GM23338 (cell line): ENCODE results near the gene HACD2. TPM values are rescaled to one million over a fixed set of nuclear protein-coding genes. Genes with fewer than 3 reads are reported as not detected.
A peak's percentile ranks its signal among the peaks of the same experiment; 100 is the strongest.

Experiments used
- ATAC-seq: fragments of 200-7000 bp; cut with Tn5 transposase; 3 replicates; pipeline ENCODE4 v1.9.1; 2020
- DNase-seq: peaks from one replicate; pipeline ENCODE4 v3.0.0-alpha.2; 2015; ENCODE audit warnings: low spot score
- H2AFZ ChIP-seq: fragments of 200-600 bp; sonication (generic); 2 replicates; pipeline ENCODE4 v1.8.0; 2016; ENCODE audit warnings: antibody characterized with exemption, mild to moderate bottlenecking, moderate library complexity
- H3F3A ChIP-seq: fragments of 200-600 bp; sonication (generic); replicated peaks from 2 replicates; pipeline ENCODE4 v1.8.0; 2017; ENCODE audit warnings: antibody characterized with exemption, mixed run types, low read depth
- H3K27ac ChIP-seq: fragments of 200-600 bp; sonication (generic); 2 replicates; pipeline ENCODE4 v1.6.1; 2016; ENCODE audit warnings: low read depth
- H3K27me3 ChIP-seq: fragments of 200-600 bp; sonication (generic); 2 replicates; pipeline ENCODE4 v1.8.0; 2016; ENCODE audit warnings: mild to moderate bottlenecking, mixed run types, moderate library complexity; ENCODE audit not compliant: insufficient read depth
- H3K36me3 ChIP-seq: fragments of 200-600 bp; sonication (generic); 2 replicates; pipeline ENCODE4 v1.8.0; 2016; ENCODE audit warnings: mild to moderate bottlenecking; ENCODE audit not compliant: insufficient read depth
- H3K4me1 ChIP-seq: fragments of 200-600 bp; sonication (generic); 2 replicates; pipeline ENCODE4 v1.8.0; 2016; ENCODE audit warnings: mild to moderate bottlenecking, moderate library complexity; ENCODE audit not compliant: insufficient read depth
- H3K4me2 ChIP-seq: fragments of 200-600 bp; sonication (generic); 2 replicates; pipeline ENCODE4 v1.7.1; 2017; ENCODE audit warnings: mixed run types
- H3K4me3 ChIP-seq: fragments of 200-600 bp; sonication (generic); 2 replicates; pipeline ENCODE4 v1.6.1; 2016; ENCODE audit warnings: mixed run types
- H3K79me2 ChIP-seq: fragments of 200-600 bp; sonication (generic); replicated peaks from 2 replicates; pipeline ENCODE4 v1.8.0; 2017; ENCODE audit warnings: mild to moderate bottlenecking; ENCODE audit not compliant: insufficient read depth
- H3K9me2 ChIP-seq: fragments of 200-600 bp; sonication (generic); 2 replicates; pipeline ENCODE4 v1.8.0; 2017; ENCODE audit not compliant: insufficient read depth
- H4K20me1 ChIP-seq: fragments of 200-600 bp; sonication (generic); replicated peaks from 2 replicates; pipeline ENCODE4 v1.8.0; 2017; ENCODE audit warnings: mild to moderate bottlenecking; ENCODE audit not compliant: insufficient read depth
- H3K27ac Mint-ChIP-seq: 2 replicates; pipeline ENCODE4 v1.8.0; 2020; ENCODE audit warnings: inconsistent platforms, mild to moderate bottlenecking, moderate library complexity, mixed read lengths
- H3K27me3 Mint-ChIP-seq: 3 replicates; pipeline ENCODE4 v1.8.0; 2022; ENCODE audit warnings: low read depth, mild to moderate bottlenecking, moderate library complexity, mixed read lengths, inconsistent platforms; ENCODE audit not compliant: insufficient read depth, poor library complexity
- H3K36me3 Mint-ChIP-seq: 3 replicates; pipeline ENCODE4 v1.8.0; 2021; ENCODE audit warnings: low read depth, mild to moderate bottlenecking, inconsistent platforms, moderate library complexity, mixed read lengths
- H3K4me1 Mint-ChIP-seq: 3 replicates; pipeline ENCODE4 v1.8.0; 2020; ENCODE audit warnings: mild to moderate bottlenecking, inconsistent platforms, mixed read lengths
- H3K4me3 Mint-ChIP-seq: 3 replicates; pipeline ENCODE4 v1.8.0; 2021; ENCODE audit warnings: moderate library complexity, mild to moderate bottlenecking, inconsistent platforms, mixed read lengths
- H3K9me3 Mint-ChIP-seq: 3 replicates; pipeline ENCODE4 v1.8.0; 2020; ENCODE audit warnings: moderate library complexity, mild to moderate bottlenecking, inconsistent platforms, mixed read lengths
- CREB1 ChIP-seq: fragments of 250-450 bp; sonication (Bioruptor Pico); IDR thresholded peaks from 2 replicates; pipeline ENCODE4 v1.5.0; 2020; ENCODE audit warnings: low read depth, mild to moderate bottlenecking, moderate library complexity
- EZH2 ChIP-seq: fragments of 200-600 bp; sonication (generic); IDR thresholded peaks from one replicate; pipeline ENCODE4 v1.8.0; 2017; ENCODE audit warnings: antibody characterized with exemption, mild to moderate bottlenecking, low read depth; ENCODE audit not compliant: unreplicated experiment
- EZH2phosphoT487 ChIP-seq: fragments of 200-600 bp; sonication (generic); IDR thresholded peaks from one replicate; pipeline ENCODE4 v1.8.1; 2018; ENCODE audit warnings: antibody characterized with exemption; ENCODE audit not compliant: unreplicated experiment
- JUNB ChIP-seq: IDR thresholded peaks from one replicate; pipeline ENCODE4 v1.6.1; 2016; ENCODE audit warnings: antibody characterized with exemption; ENCODE audit not compliant: unreplicated experiment
- NANOG ChIP-seq: IDR thresholded peaks from 2 replicates; pipeline ENCODE4 v1.6.1; 2016; ENCODE audit warnings: antibody characterized with exemption, borderline replicate concordance
- POLR2AphosphoS5 ChIP-seq: IDR thresholded peaks from 2 replicates; pipeline ENCODE4 v1.6.1; 2016; ENCODE audit warnings: antibody characterized with exemption, low read depth
- STAT1 ChIP-seq: IDR thresholded peaks from one replicate; pipeline ENCODE4 v1.6.1; 2016; ENCODE audit warnings: antibody characterized with exemption; ENCODE audit not compliant: unreplicated experiment
- ZNF114 ChIP-seq: fragments of 250-450 bp; sonication (Bioruptor Pico); IDR thresholded peaks from 2 replicates; pipeline ENCODE4 v1.5.0; 2020; ENCODE audit warnings: mild to moderate bottlenecking, moderate library complexity
- polyA plus RNA-seq: library from polyadenylated mRNA; unstranded; fragments of >200 nt; fragmentation: Nextera tagmentation; extraction: Ambion mirVana; gene quantifications from 2 replicates; pipeline ENCODE4 v1.2.1, GENCODE V29; 2016
- total RNA-seq: library from RNA; depleted of rRNA; stranded (reverse); fragments of >200 nt; shearing (Covaris generic); gene quantifications from 2 replicates; pipeline ENCODE4 v1.2.3, GENCODE V29; 2014
- TF ChIP-seq, protein P1 (sequence below), 2 experiments: fragments of 200-600 bp in 1 of 2; sonication (generic) in 1 of 2; conservative IDR thresholded peaks; 2 replicates each; pipeline versions ENCODE4 v1.5.1 to v1.6.1; 2016 to 2017; ENCODE audit warnings: antibody characterized with exemption in 2 of 2, low read depth in 2 of 2, mild to moderate bottlenecking in 2 of 2, moderate library complexity in 1 of 2
- TF ChIP-seq, protein P2 (sequence below): IDR thresholded peaks from 2 replicates; pipeline ENCODE4 v1.6.1; 2016; ENCODE audit warnings: antibody characterized with exemption
- TF ChIP-seq, protein P3 (sequence below): IDR thresholded peaks from one replicate; pipeline ENCODE4 v1.6.1; 2018; ENCODE audit warnings: antibody characterized with exemption; ENCODE audit not compliant: unreplicated experiment

HACD2 gene
- total and polyA plus RNA-seq, 2 experiments from 2014 or later: 13.4 to 31.5 TPM

DNA sequence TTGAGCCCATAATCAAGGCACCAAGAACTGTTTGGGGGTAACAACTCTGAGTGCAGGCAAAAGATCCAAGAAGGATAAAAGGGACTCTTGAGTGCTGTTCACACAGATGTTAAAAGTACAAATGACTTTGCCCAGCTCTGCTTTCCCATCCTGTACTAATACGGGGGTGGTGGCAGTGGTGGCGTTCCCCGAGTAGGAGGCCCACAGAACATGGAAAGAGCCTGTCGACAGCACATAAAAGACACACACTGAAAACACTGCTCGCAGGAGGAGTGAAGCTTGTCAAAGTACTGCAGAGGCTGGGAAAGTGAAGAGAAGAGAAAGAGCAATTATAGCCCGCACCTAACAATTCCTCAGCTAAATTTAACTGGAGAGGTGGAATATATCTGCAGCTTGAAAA, 40.9 kb downstream of the HACD2 start:
- no peak overlapping the region for H2AFZ ChIP-seq
- no peaks in the 10 kb centered on the region for H3F3A ChIP-seq
- DNase-seq (no peak), ATAC-seq (no peak)
- H3K27me3 ChIP-seq: no peaks in the 10 kb centered on the region
- no peak overlapping the region for H3K4me3 ChIP-seq
- H3K79me2 ChIP-seq: no peaks in the 10 kb centered on the region
- H3K36me3 Mint-ChIP-seq: no peaks in the 10 kb centered on the region
- no peaks in the 10 kb centered on the region for H3K4me1 ChIP-seq
- no peak overlapping the region; the same call in 1 of the 2 replicates for H3K27ac Mint-ChIP-seq
- H3K27me3 Mint-ChIP-seq: no peaks in the 10 kb centered on the region
- H3K27ac ChIP-seq: 0 out of 2 replicates have a peak overlapping the region, but pooled peaks have one; percentile 17
- H3K4me1 Mint-ChIP-seq: no peaks in the 10 kb centered on the region; the same call in 2 of the 3 replicates
- TF ChIP-seq CREB1 (CRISPR knock-in tag) (no peak), STAT1 (no peak), JUNB (no peak), NANOG (no peak), ZNF114 (CRISPR knock-in tag) (no peak), POLR2AphosphoS5 (no peak), EZH2 (no peak)
- TF ChIP-seq, protein P1, sequence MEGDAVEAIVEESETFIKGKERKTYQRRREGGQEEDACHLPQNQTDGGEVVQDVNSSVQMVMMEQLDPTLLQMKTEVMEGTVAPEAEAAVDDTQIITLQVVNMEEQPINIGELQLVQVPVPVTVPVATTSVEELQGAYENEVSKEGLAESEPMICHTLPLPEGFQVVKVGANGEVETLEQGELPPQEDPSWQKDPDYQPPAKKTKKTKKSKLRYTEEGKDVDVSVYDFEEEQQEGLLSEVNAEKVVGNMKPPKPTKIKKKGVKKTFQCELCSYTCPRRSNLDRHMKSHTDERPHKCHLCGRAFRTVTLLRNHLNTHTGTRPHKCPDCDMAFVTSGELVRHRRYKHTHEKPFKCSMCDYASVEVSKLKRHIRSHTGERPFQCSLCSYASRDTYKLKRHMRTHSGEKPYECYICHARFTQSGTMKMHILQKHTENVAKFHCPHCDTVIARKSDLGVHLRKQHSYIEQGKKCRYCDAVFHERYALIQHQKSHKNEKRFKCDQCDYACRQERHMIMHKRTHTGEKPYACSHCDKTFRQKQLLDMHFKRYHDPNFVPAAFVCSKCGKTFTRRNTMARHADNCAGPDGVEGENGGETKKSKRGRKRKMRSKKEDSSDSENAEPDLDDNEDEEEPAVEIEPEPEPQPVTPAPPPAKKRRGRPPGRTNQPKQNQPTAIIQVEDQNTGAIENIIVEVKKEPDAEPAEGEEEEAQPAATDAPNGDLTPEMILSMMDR (conservative IDR thresholded peaks at IDR 0.05; ENCODE audit: low read depth in 2 of 2): no peak
- TF ChIP-seq, protein P2, sequence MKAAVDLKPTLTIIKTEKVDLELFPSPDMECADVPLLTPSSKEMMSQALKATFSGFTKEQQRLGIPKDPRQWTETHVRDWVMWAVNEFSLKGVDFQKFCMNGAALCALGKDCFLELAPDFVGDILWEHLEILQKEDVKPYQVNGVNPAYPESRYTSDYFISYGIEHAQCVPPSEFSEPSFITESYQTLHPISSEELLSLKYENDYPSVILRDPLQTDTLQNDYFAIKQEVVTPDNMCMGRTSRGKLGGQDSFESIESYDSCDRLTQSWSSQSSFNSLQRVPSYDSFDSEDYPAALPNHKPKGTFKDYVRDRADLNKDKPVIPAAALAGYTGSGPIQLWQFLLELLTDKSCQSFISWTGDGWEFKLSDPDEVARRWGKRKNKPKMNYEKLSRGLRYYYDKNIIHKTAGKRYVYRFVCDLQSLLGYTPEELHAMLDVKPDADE: no peak
- H3K4me3 Mint-ChIP-seq: no peak overlapping the region
- no peaks in the 10 kb centered on the region for H3K9me3 Mint-ChIP-seq
- H3K9me2 ChIP-seq: no peaks in the 10 kb centered on the region
- peaks cover 15% of the 10 kb centered on the region for H4K20me1 ChIP-seq
- no peak overlapping the region for H3K4me2 ChIP-seq
- H3K36me3 ChIP-seq: no peaks in the 10 kb centered on the region

DNA sequence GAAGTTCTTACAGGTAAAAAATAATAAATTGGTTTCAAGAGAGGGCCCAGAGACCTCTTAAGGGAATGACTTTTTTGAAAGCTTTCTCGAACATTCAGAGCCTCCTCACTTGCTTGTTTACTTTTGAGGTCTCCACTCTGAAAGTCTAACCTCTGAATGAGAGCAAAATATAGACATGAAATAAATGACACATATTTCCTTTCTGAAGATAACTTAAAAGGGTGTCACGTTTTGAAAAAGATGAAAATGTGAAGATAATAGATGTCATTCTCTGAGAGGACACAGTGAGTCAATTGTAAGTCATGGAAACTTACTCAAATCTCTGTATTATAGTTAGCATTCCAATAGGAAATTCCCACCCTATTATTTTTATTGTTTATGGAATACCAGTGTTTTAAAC, 44.6 kb downstream of the HACD2 start:
- Histone ChIP-seq H3K27ac (no peak overlapping the region), H3F3A (no peaks in the 10 kb centered on the region), H3K4me3 (no peak overlapping the region), H3K4me2 (no peak overlapping the region), H3K9me2 (no peaks in the 10 kb centered on the region), H4K20me1 (peaks cover 9% of the 10 kb centered on the region; the same call in 1 of the 2 replicates), H3K79me2 (no peaks in the 10 kb centered on the region), H3K4me1 (no peaks in the 10 kb centered on the region), H3K36me3 (no peaks in the 10 kb centered on the region), H3K27me3 (no peaks in the 10 kb centered on the region), H2AFZ (no peak overlapping the region)
- ATAC-seq (no peak), DNase-seq (no peak)
- no peak overlapping the region for H3K27ac Mint-ChIP-seq
- no peaks in the 10 kb centered on the region; the same call in 2 of the 3 replicates for H3K4me1 Mint-ChIP-seq
- no peaks in the 10 kb centered on the region for H3K9me3 Mint-ChIP-seq
- no peaks in the 10 kb centered on the region for H3K27me3 Mint-ChIP-seq
- H3K36me3 Mint-ChIP-seq: no peaks in the 10 kb centered on the region
- H3K4me3 Mint-ChIP-seq: no peak overlapping the region
- TF ChIP-seq, protein P3, sequence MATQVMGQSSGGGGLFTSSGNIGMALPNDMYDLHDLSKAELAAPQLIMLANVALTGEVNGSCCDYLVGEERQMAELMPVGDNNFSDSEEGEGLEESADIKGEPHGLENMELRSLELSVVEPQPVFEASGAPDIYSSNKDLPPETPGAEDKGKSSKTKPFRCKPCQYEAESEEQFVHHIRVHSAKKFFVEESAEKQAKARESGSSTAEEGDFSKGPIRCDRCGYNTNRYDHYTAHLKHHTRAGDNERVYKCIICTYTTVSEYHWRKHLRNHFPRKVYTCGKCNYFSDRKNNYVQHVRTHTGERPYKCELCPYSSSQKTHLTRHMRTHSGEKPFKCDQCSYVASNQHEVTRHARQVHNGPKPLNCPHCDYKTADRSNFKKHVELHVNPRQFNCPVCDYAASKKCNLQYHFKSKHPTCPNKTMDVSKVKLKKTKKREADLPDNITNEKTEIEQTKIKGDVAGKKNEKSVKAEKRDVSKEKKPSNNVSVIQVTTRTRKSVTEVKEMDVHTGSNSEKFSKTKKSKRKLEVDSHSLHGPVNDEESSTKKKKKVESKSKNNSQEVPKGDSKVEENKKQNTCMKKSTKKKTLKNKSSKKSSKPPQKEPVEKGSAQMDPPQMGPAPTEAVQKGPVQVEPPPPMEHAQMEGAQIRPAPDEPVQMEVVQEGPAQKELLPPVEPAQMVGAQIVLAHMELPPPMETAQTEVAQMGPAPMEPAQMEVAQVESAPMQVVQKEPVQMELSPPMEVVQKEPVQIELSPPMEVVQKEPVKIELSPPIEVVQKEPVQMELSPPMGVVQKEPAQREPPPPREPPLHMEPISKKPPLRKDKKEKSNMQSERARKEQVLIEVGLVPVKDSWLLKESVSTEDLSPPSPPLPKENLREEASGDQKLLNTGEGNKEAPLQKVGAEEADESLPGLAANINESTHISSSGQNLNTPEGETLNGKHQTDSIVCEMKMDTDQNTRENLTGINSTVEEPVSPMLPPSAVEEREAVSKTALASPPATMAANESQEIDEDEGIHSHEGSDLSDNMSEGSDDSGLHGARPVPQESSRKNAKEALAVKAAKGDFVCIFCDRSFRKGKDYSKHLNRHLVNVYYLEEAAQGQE: no peak
- no peak for TF ChIP-seq EZH2phosphoT487
